Osteoblast (primary cell): ENCODE data around the gene SLC4A8. TPM values are rescaled to one million over a fixed set of nuclear protein-coding genes. Genes with fewer than 3 reads are reported as not detected.

Experiments used
- DNase-seq: peaks from one replicate; pipeline ENCODE4 v3.0.0; 2011; ENCODE audit warnings: low spot score, mixed read lengths; ENCODE audit not compliant: insufficient read length; ENCODE audit errors: missing footprints
- H2AFZ ChIP-seq: 2 replicates; pipeline ENCODE4 v1.6.0; 2011; ENCODE audit warnings: mild to moderate bottlenecking, low read length
- H3K27ac ChIP-seq: 2 replicates; pipeline ENCODE4 v1.5.1; 2011; ENCODE audit warnings: mild to moderate bottlenecking, low read depth, low read length, moderate library complexity
- H3K27me3 ChIP-seq: 2 replicates; pipeline ENCODE4 v1.6.0; 2012; ENCODE audit warnings: mild to moderate bottlenecking, control low read depth, inconsistent platforms, low read length, moderate library complexity; ENCODE audit not compliant: insufficient read depth
- H3K36me3 ChIP-seq: 2 replicates; pipeline ENCODE4 v1.5.1; 2011; ENCODE audit warnings: mild to moderate bottlenecking, low read length, control low read depth, moderate library complexity; ENCODE audit not compliant: insufficient read depth
- H3K4me1 ChIP-seq: 2 replicates; pipeline ENCODE4 v1.5.1; 2011; ENCODE audit warnings: mild to moderate bottlenecking, low read length, control low read depth, moderate library complexity; ENCODE audit not compliant: insufficient read depth
- H3K4me2 ChIP-seq: 2 replicates; pipeline ENCODE4 v1.6.0; 2011; ENCODE audit warnings: mild to moderate bottlenecking, low read length; ENCODE audit not compliant: insufficient read depth
- H3K4me3 ChIP-seq: fragments of 200-600 bp; sonication (generic); 3 replicates; pipeline ENCODE4 v1.5.1; 2012; ENCODE audit warnings: mild to moderate bottlenecking, low read length, inconsistent platforms; ENCODE audit not compliant: insufficient read depth
- H3K79me2 ChIP-seq: 2 replicates; pipeline ENCODE4 v1.6.0; 2012; ENCODE audit warnings: mild to moderate bottlenecking, low read length, control low read depth, inconsistent platforms; ENCODE audit not compliant: insufficient read depth
- H3K9me3 ChIP-seq: 2 replicates; pipeline ENCODE4 v1.5.1; 2011; ENCODE audit warnings: low read depth, low read length, control low read depth
- H4K20me1 ChIP-seq: 2 replicates; pipeline ENCODE4 v1.6.0; 2012; ENCODE audit warnings: mild to moderate bottlenecking, low read length, control low read depth; ENCODE audit not compliant: insufficient read depth
- total RNA-seq: library from RNA; depleted of rRNA; stranded (reverse); fragments of >200 nt; gene quantifications from 2 replicates; pipeline ENCODE4 v1.2.3, GENCODE V29; 2012
- TF ChIP-seq, protein P1 (sequence below): IDR thresholded peaks from 2 replicates; pipeline ENCODE4 v1.5.1; 2011; ENCODE audit warnings: mild to moderate bottlenecking, low read depth, low read length, moderate library complexity; ENCODE audit errors: extremely low read depth

Gene SLC4A8
- total RNA-seq, 1 donor, result 2.9 TPM

DNA sequence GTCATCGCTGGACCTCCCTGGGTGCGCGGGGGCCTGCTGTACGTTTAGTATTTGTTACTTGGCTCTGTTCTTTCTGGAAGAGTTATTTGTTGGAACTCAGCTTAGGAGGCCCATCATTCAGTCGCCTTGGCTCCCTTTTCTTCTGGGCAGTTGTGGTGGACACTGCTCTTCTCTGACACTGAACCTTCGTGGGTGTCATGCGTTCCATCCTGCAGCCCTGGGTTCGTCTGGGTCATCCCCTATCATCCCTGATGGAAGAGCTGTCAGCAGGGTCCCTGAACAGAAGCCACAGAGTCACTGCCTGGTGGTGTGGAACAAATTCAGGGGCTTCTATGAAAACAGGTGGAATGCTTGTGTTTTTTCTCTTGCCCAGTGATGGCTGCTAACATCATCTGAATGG lies 113.5 kb downstream of the SLC4A8 start:
- no peak for DNase-seq
- TF ChIP-seq, protein P1, sequence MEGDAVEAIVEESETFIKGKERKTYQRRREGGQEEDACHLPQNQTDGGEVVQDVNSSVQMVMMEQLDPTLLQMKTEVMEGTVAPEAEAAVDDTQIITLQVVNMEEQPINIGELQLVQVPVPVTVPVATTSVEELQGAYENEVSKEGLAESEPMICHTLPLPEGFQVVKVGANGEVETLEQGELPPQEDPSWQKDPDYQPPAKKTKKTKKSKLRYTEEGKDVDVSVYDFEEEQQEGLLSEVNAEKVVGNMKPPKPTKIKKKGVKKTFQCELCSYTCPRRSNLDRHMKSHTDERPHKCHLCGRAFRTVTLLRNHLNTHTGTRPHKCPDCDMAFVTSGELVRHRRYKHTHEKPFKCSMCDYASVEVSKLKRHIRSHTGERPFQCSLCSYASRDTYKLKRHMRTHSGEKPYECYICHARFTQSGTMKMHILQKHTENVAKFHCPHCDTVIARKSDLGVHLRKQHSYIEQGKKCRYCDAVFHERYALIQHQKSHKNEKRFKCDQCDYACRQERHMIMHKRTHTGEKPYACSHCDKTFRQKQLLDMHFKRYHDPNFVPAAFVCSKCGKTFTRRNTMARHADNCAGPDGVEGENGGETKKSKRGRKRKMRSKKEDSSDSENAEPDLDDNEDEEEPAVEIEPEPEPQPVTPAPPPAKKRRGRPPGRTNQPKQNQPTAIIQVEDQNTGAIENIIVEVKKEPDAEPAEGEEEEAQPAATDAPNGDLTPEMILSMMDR, result no peak
- H3K4me3 ChIP-seq, result no peak overlapping the region
- H4K20me1 ChIP-seq, result no peaks in the 10 kb centered on the region
- no peaks in the 10 kb centered on the region for H3K27me3 ChIP-seq
- peaks cover 11% of the 10 kb centered on the region for H3K4me1 ChIP-seq
- H3K27ac ChIP-seq, result no peak overlapping the region
- H2AFZ ChIP-seq, result no peak overlapping the region
- no peak overlapping the region for H3K4me2 ChIP-seq
- no peaks in the 10 kb centered on the region for H3K36me3 ChIP-seq
- H3K79me2 ChIP-seq, result no peaks in the 10 kb centered on the region
- no peaks in the 10 kb centered on the region for H3K9me3 ChIP-seq

DNA sequence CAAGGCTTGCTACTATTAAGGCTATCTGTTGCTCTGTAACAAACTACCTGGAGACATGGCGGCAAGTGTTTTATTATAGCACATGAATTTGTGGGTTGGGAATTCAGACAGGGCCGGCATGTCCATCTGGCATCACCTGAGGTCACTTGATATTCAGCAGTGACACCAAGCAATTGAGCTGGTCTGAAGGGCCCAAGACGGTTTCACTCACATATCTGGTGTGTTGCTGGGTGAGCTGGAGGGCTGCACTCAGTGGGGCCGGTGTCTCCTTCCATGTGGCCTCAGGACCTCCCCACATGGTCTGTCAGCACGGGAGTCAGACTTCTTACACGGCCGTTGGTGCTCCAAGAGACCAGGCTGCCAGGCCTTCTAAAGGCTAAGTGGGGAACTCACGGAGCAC lies 114.0 kb downstream of the SLC4A8 start:
- no peak overlapping the region for H3K4me3 ChIP-seq
- H3K4me1 ChIP-seq, result peaks cover 8% of the 10 kb centered on the region
- no peaks in the 10 kb centered on the region for H3K79me2 ChIP-seq
- TF ChIP-seq, protein P1, result no peak
- H4K20me1 ChIP-seq, result no peaks in the 10 kb centered on the region
- no peaks in the 10 kb centered on the region for H3K27me3 ChIP-seq
- no peak overlapping the region for H3K27ac ChIP-seq
- no peaks in the 10 kb centered on the region for H3K9me3 ChIP-seq
- H2AFZ ChIP-seq, result no peak overlapping the region
- DNase-seq, result no peak
- no peaks in the 10 kb centered on the region for H3K36me3 ChIP-seq
- no peak overlapping the region for H3K4me2 ChIP-seq

DNA sequence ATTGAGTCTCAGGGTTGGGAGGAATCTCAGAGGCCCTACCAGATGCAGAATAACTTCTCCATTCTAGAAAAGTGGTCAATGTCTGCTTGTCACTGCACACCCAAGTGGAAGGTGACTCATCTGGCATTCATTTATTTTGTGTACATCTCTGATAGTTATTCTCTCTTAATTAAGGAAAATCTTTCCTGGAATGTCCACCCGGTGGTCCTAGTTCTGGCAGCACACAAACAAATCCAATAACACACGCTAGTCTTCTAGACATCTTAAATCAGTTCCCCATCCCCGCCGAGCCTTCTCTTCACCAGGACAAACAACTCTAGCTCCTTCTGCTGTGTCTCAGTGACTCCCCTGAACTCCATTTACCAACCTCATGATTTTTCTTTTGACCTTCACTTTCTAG lies 116.4 kb downstream of the SLC4A8 start:
- DNase-seq, result no peak
- H4K20me1 ChIP-seq, result no peaks in the 10 kb centered on the region
- peaks cover 3% of the 10 kb centered on the region for H3K27me3 ChIP-seq
- no peaks in the 10 kb centered on the region for H3K36me3 ChIP-seq
- no peaks in the 10 kb centered on the region for H3K9me3 ChIP-seq
- no peaks in the 10 kb centered on the region for H3K4me1 ChIP-seq
- H3K27ac ChIP-seq, result no peak overlapping the region
- no peak overlapping the region for H3K4me2 ChIP-seq
- H2AFZ ChIP-seq, result no peak overlapping the region
- H3K79me2 ChIP-seq, result no peaks in the 10 kb centered on the region
- TF ChIP-seq, protein P1, result no peak
- H3K4me3 ChIP-seq, result no peak overlapping the region

- no peak overlapping the region for H3K27ac ChIP-seq
- H2AFZ ChIP-seq, result no peak overlapping the region
- DNase-seq, result no peak
Observed at GRCh38 chr12:51546097-51546496, 121.5 kb downstream of the SLC4A8 start.

More at GRCh38 chr12:51546097-51546496, 121.5 kb downstream of the SLC4A8 start:
- TF ChIP-seq, protein P1, result no peak
- Histone ChIP-seq H3K27me3 (peaks cover 3% of the 10 kb centered on the region), H3K9me3 (no peaks in the 10 kb centered on the region), H3K79me2 (no peaks in the 10 kb centered on the region), H3K4me2 (no peak overlapping the region), H3K4me1 (no peaks in the 10 kb centered on the region), H3K4me3 (no peak overlapping the region), H3K36me3 (no peaks in the 10 kb centered on the region), H4K20me1 (no peaks in the 10 kb centered on the region)
